Activated CD8-positive, alpha-beta T cell treated with anti-CD3 and anti-CD28 coated beads for 36 hours (primary cell): ENCODE data around the gene PPARGC1A. TPM values are rescaled to one million over a fixed set of nuclear protein-coding genes. Genes with fewer than 3 reads are reported as not detected.

Experiments used
- ATAC-seq: fragments of 200-7000 bp; cut with Tn5 transposase; one replicate; pipeline ENCODE4 v1.10.0; 2021; ENCODE audit warnings: mild to moderate bottlenecking, moderate library complexity
- CTCF ChIA-PET: fragments of 350-600 bp; sonication (Branson Sonifier 250); formaldehyde crosslinking; loops from one replicate; lab custom pipeline; 2021; ENCODE audit warnings: antibody characterized with exemption; lab: Charles Lee
- POLR2A ChIA-PET: fragments of 350-600 bp; sonication (Branson Sonifier 250); formaldehyde crosslinking; loops from one replicate; lab custom pipeline; 2021; ENCODE audit warnings: antibody characterized with exemption; lab: Charles Lee
- DNase-seq: peaks from one replicate; pipeline ENCODE4 v3.0.0-alpha.2; 2020
- H3K27ac Mint-ChIP-seq: one replicate; pipeline ENCODE4 v1.8.0; 2021; ENCODE audit warnings: mild to moderate bottlenecking, mixed read lengths
- H3K27me3 Mint-ChIP-seq: one replicate; pipeline ENCODE4 v1.8.0; 2021; ENCODE audit warnings: mixed read lengths
- H3K36me3 Mint-ChIP-seq: one replicate; pipeline ENCODE4 v1.8.0; 2021; ENCODE audit warnings: low read depth, mixed read lengths
- H3K4me1 Mint-ChIP-seq: one replicate; pipeline ENCODE4 v1.8.0; 2021; ENCODE audit warnings: low read depth, mixed read lengths
- H3K4me3 Mint-ChIP-seq: one replicate; pipeline ENCODE4 v1.8.0; 2021; ENCODE audit warnings: mild to moderate bottlenecking, moderate library complexity, mixed read lengths
- H3K9me3 Mint-ChIP-seq: one replicate; pipeline ENCODE4 v1.8.0; 2021; ENCODE audit warnings: mixed read lengths
- intact Hi-C: fragments of 100-400 bp; cut with micrococcal nuclease; formaldehyde crosslinking; loops from one replicate; pipeline ENCODE4 v1.10.0; 2022
- total RNA-seq, 2 experiments: library from RNA; stranded (reverse); gene quantifications; one replicate each; pipeline ENCODE4 v1.2.3, GENCODE V29; 2021
- TF ChIP-seq, protein P1 (sequence below): fragments of 200-600 bp; IDR thresholded peaks from one replicate; pipeline ENCODE4 v1.8.0; 2022; ENCODE audit warnings: antibody characterized with exemption, mild to moderate bottlenecking

The PPARGC1A gene
- total RNA-seq, 2 experiments from 2014 or later, result not detected

DNA sequence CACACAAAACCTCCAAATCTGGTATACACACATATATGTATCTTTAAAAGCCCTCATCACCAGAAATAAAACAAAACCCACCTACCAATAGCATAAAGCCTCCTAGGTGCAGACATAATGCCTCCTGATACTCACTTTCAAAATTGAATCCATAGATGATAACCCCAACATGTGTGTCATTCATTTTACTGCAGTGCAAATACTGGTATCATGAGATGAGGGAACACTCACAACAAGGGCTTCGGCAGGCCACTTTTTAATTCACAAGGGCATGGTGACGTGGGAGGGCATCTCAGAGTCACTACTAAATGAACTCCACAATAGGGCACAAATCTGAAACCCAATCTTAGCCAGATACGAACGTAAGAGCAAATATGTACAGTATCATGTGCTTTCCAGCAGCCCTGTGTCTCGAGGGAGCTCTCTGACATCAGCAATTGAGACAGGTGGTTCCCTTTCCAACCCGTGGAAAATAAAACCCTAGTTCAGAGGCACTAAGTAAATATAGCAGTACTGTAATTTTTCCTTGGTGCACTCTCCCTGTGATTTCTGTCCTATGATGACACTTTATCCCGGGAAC is 14.1 kb upstream of the PPARGC1A start:
- Mint-ChIP-seq H3K9me3 (no peaks in the 10 kb centered on the region), H3K4me1 (no peaks in the 10 kb centered on the region), H3K4me3 (no peak overlapping the region), H3K27ac (no peak overlapping the region), H3K27me3 (no peaks in the 10 kb centered on the region), H3K36me3 (no peaks in the 10 kb centered on the region)
- CTCF ChIA-PET, result no interaction called here
- POLR2A ChIA-PET, result no interaction called here
- intact Hi-C loops, result no loop called here
- DNase-seq, result no peak
- ATAC-seq, result no peak
- TF ChIP-seq, protein P1, sequence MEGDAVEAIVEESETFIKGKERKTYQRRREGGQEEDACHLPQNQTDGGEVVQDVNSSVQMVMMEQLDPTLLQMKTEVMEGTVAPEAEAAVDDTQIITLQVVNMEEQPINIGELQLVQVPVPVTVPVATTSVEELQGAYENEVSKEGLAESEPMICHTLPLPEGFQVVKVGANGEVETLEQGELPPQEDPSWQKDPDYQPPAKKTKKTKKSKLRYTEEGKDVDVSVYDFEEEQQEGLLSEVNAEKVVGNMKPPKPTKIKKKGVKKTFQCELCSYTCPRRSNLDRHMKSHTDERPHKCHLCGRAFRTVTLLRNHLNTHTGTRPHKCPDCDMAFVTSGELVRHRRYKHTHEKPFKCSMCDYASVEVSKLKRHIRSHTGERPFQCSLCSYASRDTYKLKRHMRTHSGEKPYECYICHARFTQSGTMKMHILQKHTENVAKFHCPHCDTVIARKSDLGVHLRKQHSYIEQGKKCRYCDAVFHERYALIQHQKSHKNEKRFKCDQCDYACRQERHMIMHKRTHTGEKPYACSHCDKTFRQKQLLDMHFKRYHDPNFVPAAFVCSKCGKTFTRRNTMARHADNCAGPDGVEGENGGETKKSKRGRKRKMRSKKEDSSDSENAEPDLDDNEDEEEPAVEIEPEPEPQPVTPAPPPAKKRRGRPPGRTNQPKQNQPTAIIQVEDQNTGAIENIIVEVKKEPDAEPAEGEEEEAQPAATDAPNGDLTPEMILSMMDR, result no peak

DNA sequence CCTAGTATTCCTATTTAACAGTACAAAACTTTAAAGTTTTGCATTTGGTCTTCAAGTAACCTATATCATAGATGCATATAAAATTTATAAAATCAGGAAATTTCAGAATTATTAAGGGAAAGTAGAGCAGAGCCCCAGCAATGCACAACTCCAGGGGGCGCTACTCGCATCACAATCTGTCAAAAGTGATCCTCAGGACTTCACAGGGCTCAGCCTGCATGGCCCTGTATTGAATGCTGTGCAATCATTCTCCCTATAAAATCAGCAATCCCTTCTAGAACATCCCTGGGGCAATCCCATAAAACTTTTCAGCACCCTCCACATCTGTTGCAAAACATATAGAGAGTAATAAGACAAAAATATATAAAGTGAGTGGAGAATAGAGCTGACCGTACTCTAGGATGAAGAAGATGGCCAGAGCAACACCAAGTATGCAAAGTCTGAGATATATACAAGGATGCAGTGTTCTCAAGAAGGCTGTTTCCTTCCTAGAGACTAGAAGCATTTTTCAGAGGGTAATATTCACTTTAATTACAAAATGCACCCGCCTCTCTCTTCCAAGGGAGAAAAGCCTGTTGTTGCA is 12.5 kb upstream of the PPARGC1A start:
- TF ChIP-seq, protein P1, result no peak
- Mint-ChIP-seq H3K9me3 (no peaks in the 10 kb centered on the region), H3K27me3 (no peaks in the 10 kb centered on the region), H3K36me3 (no peaks in the 10 kb centered on the region), H3K4me1 (no peaks in the 10 kb centered on the region), H3K27ac (no peak overlapping the region), H3K4me3 (no peak overlapping the region)
- intact Hi-C loops, result no loop called here
- ChIA-PET POLR2A (no interaction called here), CTCF (no interaction called here)
- ATAC-seq (no peak), DNase-seq (no peak)

DNA sequence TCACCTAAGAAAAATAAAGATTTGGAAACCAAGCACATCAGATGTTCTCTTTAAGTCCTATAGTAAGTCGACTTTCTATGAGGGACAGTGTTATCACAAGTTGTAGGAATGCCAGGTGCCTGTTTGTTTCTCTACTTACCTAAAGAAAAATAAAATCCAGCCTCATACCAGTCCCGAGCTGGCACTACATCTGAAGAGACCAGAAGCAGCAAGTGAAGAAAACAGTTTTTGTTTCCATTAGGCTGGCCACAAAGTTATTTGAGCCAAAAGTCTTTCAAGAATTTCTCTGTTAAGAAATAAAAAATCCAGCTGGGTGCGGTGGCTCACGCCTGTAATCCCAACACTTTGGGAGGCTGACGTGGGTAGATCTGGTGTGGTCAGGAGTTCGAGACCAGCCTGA is 10.8 kb upstream of the PPARGC1A start:
- no peak for DNase-seq
- ChIA-PET CTCF (no interaction called here), POLR2A (no interaction called here)
- TF ChIP-seq, protein P1, result no peak
- Mint-ChIP-seq H3K36me3 (no peaks in the 10 kb centered on the region), H3K4me1 (no peaks in the 10 kb centered on the region), H3K27me3 (no peaks in the 10 kb centered on the region), H3K4me3 (no peak overlapping the region), H3K9me3 (no peaks in the 10 kb centered on the region), H3K27ac (no peak overlapping the region)
- intact Hi-C loops, result no loop called here
- ATAC-seq, result no peak

DNA sequence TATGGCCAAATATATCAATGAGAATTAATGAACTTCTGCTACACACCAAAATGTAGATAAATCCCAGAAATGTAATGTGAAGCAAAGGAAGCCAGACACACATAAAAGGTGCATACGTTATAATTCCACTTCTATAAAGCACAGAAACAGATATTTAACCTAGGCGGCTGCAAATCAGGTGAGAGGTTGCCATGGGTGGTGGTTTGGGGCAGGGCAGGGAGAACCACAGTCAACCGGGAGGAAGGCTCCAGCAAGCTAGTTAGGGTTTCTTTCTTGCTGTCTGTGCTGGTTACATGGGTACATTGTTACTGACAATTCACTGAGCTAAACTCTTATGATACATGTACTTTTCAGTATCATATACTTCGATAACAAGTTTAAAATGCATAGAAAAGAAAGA is 9.7 kb upstream of the PPARGC1A start:
- Mint-ChIP-seq H3K9me3 (no peaks in the 10 kb centered on the region), H3K4me3 (no peak overlapping the region), H3K4me1 (no peaks in the 10 kb centered on the region), H3K36me3 (no peaks in the 10 kb centered on the region), H3K27ac (no peak overlapping the region), H3K27me3 (no peaks in the 10 kb centered on the region)
- TF ChIP-seq, protein P1, result no peak
- ChIA-PET POLR2A (no interaction called here), CTCF (interaction anchor here (0.7 kb wide), 1 partner anchor 11 kb away, joined by 3 read pairs; no protein-coding TSS in a partner anchor)
- DNase-seq, result no peak
- ATAC-seq, result no peak
- intact Hi-C loops, result no loop called here

DNA sequence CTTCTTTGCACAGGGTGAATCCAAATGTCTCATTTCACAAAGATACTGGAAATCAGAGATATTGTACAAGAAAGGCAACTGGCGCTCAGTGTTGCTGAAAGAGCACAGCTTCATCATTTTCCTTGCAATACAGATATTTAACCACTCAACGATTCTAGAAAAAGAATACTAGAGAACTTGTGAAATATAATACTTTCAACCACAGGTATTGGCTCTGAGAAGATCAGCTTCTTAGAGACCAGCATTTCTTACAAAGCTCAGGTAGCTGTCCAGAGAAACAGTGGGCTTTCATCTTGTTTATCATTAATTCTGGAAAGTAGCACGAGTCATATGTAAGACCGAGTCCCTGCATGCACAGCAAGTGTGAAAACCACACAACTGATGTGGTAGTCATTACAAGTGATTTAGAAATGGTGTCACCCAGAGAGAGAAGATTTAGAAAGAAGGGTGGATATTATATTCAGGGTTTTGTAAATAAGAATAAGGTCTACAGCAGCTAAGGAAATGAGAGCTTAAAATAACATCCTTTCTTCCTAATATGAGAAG is 7.8 kb upstream of the PPARGC1A start:
- H3K9me3 Mint-ChIP-seq, result no peaks in the 10 kb centered on the region

More for the DNA sequence above, 7.8 kb upstream of the PPARGC1A start:
- Mint-ChIP-seq H3K36me3 (no peaks in the 10 kb centered on the region), H3K4me1 (no peaks in the 10 kb centered on the region), H3K27me3 (peaks cover 1% of the 10 kb centered on the region), H3K4me3 (no peak overlapping the region), H3K27ac (no peak overlapping the region)
- ChIA-PET POLR2A (no interaction called here), CTCF (interaction anchor here (1.8 kb wide), 1 partner anchor 8 kb away, joined by 4 read pairs; the partner anchor contains the start of gene PPARGC1A)
- intact Hi-C loops, result no loop called here
- TF ChIP-seq, protein P1, result no peak
- no peak for DNase-seq
- no peak for ATAC-seq
